Activated CD4-positive, CD25-positive, alpha-beta regulatory T cell treated with anti-CD3 and anti-CD28 coated beads, Interleukin-2, amount 50 U/mL, for 24 hours (primary cell): ENCODE measurements around the gene SSBP3.
"Not testable (repeated sequence)": the region's sequence is repeated elsewhere in the genome, so short reads cannot be mapped to it uniquely, and the experiment has no call there.

Source experiments
- ATAC-seq, 2 donors: fragments of 150-1000 bp; cut with Tn5 transposase; one replicate each; pipeline ENCODE4 v1.10.0; 2021; ENCODE audit warnings: mild to moderate bottlenecking in 1 of 2, moderate library complexity in 1 of 2

Gene SSBP3

DNA sequence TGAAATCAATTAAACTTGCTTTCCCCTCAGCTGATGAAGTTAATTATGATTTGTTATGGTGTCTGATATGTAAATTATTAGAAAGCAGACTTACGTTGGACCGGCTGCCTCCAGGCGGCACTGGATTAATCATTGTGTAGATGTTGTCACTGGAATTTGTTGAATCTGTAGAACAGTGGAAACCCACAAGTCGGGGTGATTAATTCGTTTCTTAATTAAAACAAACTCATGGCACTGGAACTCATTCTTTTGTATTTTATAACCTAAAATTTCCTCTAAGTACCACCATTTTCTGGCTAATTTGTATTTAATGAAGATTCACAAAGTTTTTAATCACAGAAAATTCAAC is 167.2 kb downstream of the SSBP3 start:
- ATAC-seq, result no peak

DNA sequence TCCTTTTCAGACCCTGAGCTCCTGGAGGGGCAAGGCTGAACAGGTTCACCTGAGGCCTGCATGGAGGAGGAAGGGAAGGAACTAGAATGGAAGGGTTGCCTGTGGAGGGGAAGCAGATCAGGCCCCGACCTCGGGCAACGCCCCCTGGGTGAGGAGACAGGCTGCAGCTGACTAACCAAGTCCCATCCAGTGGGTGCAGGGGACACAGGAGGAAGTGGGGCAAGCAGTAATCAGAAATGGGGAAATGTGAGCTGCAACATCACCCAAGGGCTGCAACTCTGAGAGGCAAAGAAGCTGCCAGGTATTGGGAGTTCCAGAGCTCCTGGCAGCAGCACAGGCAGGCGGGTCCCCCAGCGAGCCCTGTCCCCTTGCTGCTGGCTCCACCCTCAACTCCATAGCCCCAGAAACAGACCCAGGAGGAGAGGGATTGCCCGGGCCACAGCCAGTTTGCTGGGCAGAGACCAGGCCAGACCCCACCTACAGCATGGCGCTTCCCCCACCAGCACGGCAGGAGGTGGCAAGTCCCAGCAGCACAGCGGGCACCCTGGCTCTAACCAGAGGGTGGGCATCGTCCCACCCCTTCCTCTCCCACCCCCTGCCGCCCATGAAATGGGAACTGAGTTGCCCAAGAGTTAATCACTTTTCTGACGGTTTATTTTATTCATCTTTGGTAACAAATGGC is 167.7 kb downstream of the SSBP3 start:
- ATAC-seq, result no peak

DNA sequence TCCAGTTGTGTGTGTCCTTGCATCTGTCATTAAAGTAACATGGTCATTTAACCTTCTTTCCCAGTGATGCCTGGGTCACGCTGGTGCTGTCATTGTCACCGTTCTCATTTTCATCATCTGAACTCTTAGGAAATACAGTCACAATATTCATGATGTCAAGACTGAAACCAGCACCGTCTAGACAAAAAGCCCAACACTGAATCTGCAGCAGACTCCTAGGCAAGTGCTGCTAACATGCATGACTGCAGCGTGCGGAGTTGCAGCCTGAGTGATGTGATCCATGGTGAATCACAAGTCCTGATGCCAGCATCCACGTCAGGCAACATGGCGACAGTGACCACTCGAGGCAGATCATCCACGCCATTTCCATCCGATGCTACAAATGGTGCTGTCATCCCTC is 168.6 kb downstream of the SSBP3 start:
- no peak for ATAC-seq

DNA sequence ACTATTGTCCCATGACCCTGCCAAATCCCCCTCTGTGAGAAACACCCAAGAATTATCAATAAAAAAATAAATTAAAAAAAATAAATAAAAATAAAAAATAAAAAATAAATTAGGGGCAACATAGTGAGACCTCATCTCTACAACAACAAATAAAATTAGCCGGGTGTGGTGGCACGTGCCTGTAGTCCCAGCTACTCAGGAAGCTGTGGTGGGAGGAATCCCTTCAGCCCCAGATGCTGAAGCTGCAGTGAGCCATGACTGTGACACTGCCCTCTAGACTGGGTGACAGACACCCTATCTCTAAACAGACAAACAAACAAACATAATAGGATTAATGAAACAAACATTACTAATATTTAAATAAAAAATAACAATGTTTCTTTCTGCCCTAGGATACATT is 171.9 kb downstream of the SSBP3 start:
- ATAC-seq, result no peak

DNA sequence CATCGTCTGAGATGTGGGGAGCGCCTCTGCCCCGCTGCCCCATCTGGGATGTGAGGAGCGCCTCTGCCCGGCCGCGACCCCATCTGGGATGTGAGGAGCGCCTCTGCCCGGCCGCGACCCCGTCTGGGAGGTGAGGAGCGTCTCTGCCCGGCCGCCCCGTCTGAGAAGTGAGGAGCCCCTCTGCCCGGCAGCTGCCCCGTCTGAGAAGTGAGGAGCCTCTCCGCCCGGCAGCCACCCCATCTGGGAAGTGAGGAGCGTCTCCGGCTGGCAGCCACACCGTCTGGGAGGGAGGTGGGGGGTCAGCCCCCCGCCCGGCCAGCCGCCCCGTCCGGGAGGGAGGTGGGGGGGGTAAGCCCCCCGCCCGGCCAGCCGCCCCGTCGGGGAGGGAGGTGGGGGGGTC is 173.0 kb downstream of the SSBP3 start:
- ATAC-seq, result not testable (repeated sequence)

DNA sequence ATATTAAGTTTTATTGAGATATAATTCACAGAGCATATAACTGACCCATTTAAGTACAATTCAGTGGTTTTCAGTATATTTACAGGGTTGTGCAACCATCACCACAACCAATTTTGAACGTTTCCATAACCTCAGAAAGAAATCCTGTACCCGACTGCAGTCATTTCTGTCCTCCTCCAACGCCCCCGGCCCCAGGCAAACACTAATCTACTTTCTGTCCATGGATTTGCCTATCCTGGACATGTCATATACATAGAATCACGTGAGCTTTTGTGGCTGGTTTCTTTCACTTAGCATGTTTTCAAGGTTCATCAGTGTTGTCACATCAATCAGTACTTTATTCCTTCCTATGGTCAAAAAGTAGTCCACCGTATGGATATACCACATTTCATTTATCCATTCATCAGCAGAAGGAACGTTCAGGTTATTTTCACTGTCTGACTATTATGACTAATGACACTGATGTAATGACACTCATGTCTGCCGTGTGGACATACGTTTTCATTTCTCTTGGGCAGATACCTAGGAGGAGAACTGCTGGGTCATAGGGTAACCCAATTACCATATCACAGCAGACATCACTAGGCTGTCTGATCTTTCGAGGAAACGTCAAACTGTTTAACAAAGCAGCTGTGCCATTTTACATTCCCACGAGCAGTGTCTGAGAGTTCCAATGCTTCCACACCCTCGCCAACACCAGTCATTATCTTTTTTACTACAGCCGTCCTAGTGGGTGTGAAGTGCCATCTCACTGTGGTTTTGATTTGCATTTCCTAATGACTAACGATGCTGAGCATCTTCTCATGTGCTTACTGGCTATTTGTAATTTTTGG is 175.5 kb downstream of the SSBP3 start:
- peak; percentile 72 to 78 for ATAC-seq

DNA sequence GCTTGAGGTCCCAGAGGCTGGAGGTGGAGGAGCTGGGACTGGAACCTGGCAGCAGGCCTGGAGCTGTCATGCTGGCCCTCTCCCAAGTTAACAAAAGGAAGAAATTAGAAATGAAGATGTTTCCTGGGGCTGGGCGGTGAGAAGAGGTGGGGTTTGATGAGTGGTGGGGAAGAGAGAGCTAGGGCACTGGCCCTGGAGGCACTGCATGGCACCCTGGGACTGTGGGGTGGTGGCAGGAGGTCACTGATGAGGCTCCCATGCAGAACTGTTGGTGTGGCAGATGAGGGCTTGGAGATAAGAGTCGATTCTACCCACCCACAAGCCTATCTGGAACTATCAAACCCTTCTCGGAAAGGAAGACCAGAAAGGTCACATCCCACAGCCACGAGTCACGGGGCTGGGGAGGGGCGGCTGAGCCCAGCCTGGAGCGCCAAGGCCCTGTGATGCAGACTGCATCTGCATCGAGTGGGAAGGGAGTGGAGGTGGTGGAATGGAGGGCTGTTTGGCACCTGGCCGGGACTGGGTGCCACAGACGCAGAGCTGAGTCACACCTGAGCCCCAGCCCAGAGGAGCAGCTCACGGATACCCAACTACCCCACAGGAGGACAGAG is 176.8 kb downstream of the SSBP3 start:
- peak; percentile 33 to 37 for ATAC-seq

DNA sequence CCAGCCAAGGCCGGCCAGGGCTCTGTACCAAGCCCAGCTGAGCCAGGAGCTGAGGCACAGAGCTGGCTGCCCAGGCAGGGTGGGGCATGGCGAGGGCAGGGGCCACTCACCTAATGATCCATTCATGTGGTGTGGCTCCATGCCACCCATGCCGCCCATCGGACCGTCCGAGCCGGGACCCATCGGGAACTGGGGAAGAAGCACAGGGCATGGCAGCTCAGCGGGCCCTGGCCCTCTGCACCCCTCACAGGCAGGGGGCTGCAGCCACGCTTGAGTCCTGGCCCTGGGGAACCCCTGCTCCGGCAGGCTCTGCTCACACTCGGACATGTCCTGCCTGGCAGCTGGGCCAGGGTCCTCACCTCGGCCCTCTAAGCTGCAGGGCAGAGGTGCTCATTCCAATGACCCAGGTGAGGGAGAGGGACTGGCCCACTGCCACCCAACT is 177.5 kb downstream of the SSBP3 start:
- ATAC-seq, result no peak

DNA sequence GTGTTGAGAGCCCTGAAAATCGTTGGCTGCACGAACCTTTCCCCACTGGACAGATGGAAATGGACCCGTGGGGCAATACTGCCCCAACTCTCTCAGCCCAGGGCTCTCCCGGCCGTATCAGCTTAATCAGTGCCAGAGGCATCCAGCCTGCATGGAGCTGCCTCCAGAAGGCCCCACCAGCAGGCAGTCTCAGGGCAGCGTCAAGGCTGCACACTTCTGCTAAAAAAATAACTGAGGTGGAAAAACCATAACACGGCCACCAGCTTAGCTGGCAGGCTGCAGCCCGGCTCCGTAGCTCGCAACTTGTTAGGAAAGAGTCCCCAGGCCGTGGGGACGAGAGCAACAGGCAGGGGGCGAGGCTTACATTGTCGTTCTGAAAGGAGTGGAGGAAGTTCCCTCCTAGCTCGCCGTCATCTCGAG is 178.3 kb downstream of the SSBP3 start:
- ATAC-seq, result no peak

DNA sequence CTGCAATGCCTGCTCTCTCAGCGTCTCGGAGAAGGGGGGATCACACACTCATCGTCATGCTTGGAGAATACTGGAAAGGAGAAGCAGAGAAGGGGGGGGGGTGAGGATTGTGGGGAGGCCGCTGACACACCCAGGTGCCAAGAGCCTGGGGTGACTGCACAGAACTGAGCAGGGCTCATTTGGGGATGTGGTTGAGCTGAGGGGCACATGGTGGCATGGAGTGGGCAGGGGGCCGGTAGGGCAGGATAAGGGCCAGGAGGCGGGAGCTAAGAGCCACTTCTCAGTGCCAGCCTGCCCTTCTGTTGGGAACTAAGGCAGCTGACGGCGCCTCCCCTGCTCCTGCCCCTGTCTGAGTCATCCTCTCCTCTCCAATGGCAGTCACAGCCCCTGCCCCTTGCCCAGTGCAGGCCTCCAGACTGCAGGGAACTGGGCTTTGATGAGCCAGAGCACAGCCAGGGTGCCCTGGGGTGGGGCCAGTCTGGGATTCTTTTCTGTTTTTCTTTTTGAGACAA is 179.0 kb downstream of the SSBP3 start:
- ATAC-seq, result no peak

DNA sequence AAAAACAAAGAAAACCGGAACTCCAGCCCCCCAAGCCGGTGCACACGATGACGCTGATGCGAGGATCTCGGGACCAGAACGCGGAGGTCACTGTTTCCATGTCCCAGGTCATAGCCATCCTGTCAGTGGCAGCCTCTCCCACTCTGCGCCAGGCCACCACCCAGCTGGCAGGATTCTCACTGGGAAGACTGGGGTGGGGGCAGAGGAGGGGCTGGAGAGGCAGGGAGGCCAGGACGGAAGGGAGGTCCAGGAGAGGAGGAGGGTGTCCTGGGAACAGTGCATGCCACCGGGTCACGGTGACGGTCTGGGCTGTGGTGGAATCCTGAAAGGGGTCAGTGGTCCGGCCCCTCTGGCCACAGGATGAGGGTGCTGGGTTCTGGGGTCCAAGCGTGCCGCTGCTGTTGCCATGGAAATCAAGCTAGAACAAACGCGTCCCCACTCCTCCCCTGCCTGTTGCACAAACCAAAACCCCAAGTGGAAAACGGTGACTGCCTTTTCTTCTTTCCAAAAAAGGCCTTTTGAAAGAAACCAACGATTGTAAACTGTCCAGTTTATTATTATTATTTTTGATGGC is 180.1 kb downstream of the SSBP3 start:
- ATAC-seq, result no peak

DNA sequence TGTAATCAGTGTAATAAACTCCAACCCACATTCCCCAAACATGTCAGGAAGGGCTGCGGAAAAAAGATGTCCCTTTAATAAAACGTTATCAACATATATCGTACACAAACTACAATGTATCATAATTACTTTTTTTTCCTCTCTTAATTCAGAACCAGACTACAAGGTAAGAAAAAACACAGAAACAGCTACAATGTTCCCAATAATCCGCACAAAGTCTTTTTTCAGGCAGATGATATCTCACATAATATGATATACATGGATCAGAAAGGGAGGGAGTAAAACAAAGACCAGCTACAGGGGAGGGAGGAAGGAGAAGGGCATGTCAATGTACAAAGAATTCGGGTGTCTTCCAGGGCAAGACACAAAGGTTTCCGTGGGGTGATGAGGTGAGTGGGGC is 180.8 kb downstream of the SSBP3 start:
- no peak for ATAC-seq

DNA sequence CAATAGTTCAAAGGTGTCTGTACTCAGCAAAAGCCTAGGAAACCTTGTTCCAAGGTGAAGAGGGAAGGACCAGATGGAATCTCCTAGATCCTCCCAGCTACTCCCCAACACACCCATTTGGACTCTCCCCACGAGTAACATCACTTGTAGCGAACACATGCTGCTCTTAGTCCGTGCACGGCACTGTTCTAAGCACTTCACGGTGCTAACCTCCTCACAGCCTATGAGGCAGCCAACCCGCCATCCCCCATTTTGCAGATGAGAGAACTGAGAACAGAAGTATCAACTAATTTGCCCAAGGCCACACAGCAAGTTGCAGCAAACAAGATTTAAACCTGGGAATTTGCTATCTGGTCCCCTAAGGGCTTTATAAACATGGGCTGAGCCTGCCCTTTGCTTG is 182.0 kb downstream of the SSBP3 start:
- no peak for ATAC-seq

DNA sequence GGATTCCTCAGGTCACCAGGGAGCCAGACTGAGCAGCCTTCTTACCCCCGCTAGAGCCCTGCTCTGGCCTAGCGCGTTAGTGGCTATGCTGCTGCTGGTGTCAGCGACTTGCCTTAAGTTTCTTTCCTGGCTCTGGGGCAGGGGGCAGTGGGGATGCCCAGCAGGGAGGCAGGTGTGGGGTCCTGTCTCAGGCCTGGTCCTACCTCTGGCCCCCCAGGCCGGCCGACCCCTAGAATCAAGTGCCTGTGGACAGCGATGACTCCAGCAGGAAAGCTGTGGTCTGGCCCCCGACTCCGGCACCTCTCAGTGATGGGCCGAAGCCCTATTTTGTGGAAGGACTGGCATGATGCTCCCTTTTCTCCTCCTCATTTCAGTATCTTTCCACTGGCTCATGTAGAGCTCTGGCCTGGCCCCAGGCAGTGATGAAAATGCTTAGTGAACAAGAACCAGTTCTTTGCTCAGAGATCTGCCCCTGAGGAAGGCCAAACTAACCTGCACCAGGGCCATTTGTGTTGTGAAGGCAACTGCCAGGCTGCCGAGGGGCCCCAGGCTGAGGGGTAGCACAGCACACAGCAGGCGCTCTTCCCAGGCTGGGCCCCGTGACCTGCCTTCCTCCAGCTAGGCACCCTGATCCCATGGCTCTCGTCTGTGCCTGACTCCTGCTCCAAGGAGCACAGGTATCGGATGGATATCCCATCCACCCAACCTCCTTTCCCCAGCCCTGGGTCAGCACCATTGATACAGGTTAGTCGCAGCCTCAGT is 182.6 kb downstream of the SSBP3 start:
- ATAC-seq, result no peak

DNA sequence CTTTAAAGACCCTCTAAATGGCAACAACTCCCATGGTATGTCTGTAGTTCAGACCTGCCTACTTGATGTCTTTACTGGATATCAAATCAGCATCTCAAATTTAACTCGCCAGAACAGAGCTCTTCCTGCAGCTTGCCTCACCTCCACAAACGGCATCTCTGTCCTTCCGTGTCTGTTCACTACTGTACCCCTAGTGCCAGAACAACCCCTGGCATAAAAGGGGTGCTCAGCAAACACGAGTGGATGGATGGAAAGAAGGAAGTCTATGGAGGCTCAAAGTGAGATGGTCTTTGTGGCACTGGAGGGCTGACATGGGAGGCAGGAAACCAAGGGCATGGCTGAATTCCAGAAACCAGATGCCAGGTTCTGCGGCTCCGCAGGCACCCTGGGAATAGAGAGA is 183.5 kb downstream of the SSBP3 start:
- no peak for ATAC-seq

DNA sequence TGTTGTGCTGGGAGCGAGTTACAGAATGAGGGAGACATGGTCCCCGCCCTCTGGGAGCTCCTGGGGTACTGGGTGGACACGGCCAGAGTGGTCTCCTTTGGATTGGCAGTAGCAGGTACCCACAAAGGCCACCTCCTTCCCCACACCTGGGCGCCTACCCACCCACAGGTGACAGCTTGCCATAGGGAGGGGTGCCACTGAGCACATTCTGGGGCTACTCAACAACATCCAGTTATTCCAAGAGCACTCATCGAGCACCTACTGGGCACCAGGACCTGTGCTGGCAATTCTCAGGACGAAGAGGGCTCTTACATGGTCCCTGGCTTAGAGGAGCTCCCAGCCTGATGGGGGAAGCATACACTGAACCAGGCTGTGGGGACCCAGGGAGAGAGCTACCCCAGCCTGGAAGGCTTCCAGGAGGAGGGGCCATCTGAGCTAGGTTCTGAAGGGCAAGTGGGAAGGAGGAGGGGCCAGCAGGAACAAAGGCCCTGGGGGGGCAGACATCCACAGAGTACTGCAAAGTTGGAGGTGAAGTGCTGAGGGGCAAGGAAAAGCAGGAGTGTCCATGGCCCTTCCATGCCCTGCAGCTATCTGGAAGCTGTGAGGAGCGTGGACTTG is 184.2 kb downstream of the SSBP3 start:
- no peak for ATAC-seq

DNA sequence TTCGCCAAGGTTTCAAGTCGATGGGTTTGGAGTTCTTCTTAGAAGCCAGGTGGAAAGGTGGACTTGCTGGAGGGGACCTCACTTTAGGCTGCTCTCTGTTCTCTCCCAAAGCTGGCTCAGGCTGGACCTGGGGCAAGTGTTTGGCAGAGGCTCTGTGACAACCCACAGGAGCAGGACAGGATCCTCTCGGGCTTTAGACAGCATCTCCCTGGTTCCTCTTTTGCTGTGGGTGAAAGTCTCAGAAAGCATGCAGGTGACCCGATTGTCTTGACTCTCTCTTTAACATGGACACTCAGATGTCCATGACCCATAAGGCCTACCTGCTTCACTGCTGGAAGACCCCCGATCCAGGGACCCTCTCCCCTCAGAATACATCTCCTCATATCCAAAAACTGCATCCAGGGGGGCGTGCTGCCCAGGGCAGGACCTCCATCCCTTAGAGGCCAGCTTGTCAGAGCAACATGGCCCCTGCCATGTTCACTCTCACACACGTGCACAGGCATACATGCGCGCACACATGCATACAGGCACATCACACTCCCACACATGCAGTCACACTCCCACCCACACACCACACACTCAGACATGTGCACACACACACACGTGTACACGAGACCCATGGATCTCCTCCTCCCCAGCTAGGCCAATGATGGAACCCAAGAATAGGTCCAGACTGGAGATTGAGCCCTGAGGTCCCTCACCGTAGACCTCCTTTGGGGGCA is 184.9 kb downstream of the SSBP3 start:
- no peak for ATAC-seq

DNA sequence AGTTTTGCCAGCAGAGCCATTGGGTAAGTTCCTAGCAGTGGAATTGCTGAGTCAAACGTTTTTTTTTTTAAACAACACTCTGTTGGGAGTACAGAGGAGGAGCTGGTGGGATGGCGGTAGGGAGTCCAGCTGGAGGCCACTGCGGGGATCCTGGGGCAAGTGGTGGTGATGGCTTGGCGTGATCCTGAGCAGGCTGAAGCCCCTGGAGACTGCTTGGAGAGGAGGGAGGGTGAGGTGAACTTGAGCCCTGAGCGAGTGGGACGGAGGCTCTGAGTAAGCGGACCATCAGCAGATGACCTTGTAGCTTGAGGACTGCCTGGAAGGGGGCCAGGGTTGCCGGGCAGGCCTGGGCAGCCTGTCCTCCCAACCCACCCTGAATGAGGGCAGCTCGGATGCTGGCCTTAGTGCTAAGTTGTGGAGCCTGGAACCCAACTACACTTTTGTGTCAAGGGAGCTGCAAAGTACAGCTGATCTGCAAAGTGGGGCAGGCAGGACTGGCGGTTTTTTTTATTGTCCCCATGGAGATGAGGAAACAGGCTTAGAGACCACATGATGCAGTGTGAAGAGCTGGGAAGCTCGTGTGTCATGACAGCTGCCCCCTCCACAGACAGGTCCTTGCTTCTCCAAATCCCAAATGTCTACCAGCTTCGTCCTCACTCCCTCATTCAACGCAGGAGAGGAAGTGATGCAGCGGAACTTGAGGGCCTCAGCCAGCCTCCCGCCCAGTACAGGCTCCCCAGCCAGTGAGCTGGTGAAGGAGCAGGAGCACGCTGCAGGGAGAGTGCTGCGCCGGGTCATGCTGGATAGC is 186.0 kb downstream of the SSBP3 start:
- ATAC-seq, result no peak

DNA sequence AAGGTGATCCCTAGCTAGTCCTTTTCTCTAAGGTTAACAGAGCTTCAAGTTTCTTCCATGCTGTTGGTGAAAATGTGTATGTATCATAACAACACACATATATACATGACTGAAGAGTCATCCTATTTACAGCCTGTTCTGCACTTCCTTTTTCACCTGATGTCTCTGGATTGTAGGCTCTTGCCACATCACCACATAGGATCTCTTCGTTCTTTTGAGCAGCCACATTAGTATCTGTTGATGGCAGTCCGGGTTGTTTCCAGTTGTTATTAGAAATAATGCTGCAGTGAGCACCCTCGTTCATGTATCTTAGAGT is 186.5 kb downstream of the SSBP3 start:
- no peak for ATAC-seq

DNA sequence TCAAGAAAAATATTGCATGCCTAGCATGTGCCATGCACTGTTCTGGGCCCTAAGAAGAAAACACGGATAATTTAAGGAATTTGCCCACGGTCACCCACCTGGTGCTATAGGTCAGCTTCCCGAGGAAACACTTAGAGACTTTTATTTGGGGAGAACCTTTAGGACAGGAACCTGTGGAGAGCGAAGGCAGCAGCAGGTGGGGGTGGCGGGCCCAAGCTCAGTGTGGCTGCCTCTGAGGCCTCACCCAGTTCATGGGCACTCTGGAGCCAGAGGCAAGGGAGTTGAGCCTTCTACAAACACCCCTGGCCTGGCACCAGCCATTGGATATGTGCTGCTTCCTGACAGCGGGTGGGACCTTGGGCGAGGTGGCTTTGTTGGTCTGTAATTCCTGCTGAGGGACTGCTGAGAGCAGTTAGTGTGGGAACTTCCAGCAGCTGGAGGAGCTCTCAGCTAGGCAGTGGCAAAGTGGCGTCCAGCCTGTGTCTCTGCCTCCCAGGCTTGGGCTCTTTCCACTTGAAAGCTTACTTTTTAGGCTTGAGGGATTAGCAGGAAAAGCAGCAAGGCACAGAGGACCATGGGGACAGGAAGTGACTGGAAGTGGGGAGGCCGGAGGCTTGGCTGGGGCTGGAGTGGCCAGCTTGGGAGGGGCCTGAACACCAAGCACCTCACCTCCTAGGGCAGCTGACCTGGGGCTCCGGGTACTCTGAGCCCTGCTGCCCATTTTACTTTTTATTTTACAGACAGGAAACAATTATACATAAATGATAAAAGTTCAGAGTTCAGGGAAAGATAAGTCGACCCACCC is 187.1 kb downstream of the SSBP3 start:
- ATAC-seq, result no peak
